K562 (cell line): ENCODE data around the gene PLP2. TPM values are rescaled to one million over a fixed set of nuclear protein-coding genes. Genes with fewer than 3 reads are reported as not detected.

Experiments used
- BCOR ChIP-seq: fragments of 450-650 bp; IDR thresholded peaks from 2 replicates; pipeline ENCODE4 v1.6.1; 2016
- ETS1 ChIP-seq: conservative IDR thresholded peaks from 2 replicates; pipeline ENCODE4 v1.6.1; 2011; ENCODE audit warnings: low read depth, mild to moderate bottlenecking, low read length; ENCODE audit not compliant: control insufficient read depth
- FOXK2 ChIP-seq, 2 experiments: fragments of 450-650 bp; IDR thresholded peaks in 1 of 2; conservative IDR thresholded peaks in 1 of 2; 2 replicates each; pipeline ENCODE4 v1.6.1; 2016; ENCODE audit warnings: low read depth in 2 of 2, mild to moderate bottlenecking in 1 of 2
- HMG20A ChIP-seq: fragments of 450-650 bp; formaldehyde crosslinking; conservative IDR thresholded peaks from 2 replicates; pipeline ENCODE4 v1.4.0; 2020; ENCODE audit warnings: mild to moderate bottlenecking, mixed read lengths
- HNRNPK ChIP-seq: fragments of 200-400 bp; formaldehyde crosslinking; IDR thresholded peaks from one replicate; pipeline ENCODE4 v1.6.1; 2018; ENCODE audit warnings: mild to moderate bottlenecking, low read depth, low read length; ENCODE audit not compliant: poor library complexity, severe bottlenecking
- NCOA2 ChIP-seq, 2 experiments: fragments of 450-650 bp; IDR thresholded peaks; 2 replicates each; pipeline ENCODE4 v1.6.1; 2018; ENCODE audit warnings: mild to moderate bottlenecking in 2 of 2, moderate library complexity in 1 of 2; ENCODE audit not compliant: partially characterized antibody in 2 of 2
- PHB2 ChIP-seq: fragments of 450-650 bp; IDR thresholded peaks from 2 replicates; pipeline ENCODE4 v1.6.1; 2017; ENCODE audit warnings: low read depth
- POLR2A ChIP-seq: fragments of 450-650 bp; conservative IDR thresholded peaks from 2 replicates; pipeline ENCODE4 v1.6.1; 2016
- PPARD ChIP-seq: fragments of 250-450 bp; sonication (Bioruptor Pico); IDR thresholded peaks from 2 replicates; pipeline ENCODE4 v1.8.0; 2022; ENCODE audit warnings: inconsistent platforms, mild to moderate bottlenecking, moderate library complexity
- RBFOX2 ChIP-seq: fragments of 200-400 bp; formaldehyde crosslinking; IDR thresholded peaks from 2 replicates; pipeline ENCODE4 v1.6.1; 2017; ENCODE audit warnings: low read depth, mild to moderate bottlenecking, low read length, moderate library complexity
- STAT5A ChIP-seq: IDR thresholded peaks from 2 replicates; pipeline ENCODE4 v1.6.1; 2012; ENCODE audit warnings: low read length, inconsistent platforms, borderline replicate concordance
- STAT6 ChIP-seq: sonication (generic); formaldehyde crosslinking; IDR thresholded peaks from 2 replicates; pipeline ENCODE4 v1.8.1; 2023; ENCODE audit warnings: mild to moderate bottlenecking, missing genetic modification reagents
- U2AF1 ChIP-seq: fragments of 200-400 bp; formaldehyde crosslinking; optimal IDR thresholded peaks from 2 replicates; pipeline ENCODE3; 2017; ENCODE audit warnings: mild to moderate bottlenecking, low read depth, low read length, moderate library complexity
- ZMIZ1 ChIP-seq, 2 experiments: fragments of 150-350 bp in 1 of 2; IDR thresholded peaks; 2 replicates each; pipeline ENCODE4 v1.6.1; 2012 to 2016; ENCODE audit warnings: low read depth in 2 of 2, low read length in 2 of 2, mild to moderate bottlenecking in 1 of 2, moderate library complexity in 1 of 2
- ZNF512 ChIP-seq: IDR thresholded peaks from 2 replicates; pipeline ENCODE4 v1.6.1; 2016; ENCODE audit warnings: missing genetic modification characterization, missing compliant biosample characterization
- ZNF589 ChIP-seq: fragments of 200-800 bp; sonication (Bioruptor generic); IDR thresholded peaks from 2 replicates; pipeline ENCODE4 v1.6.1; 2016; ENCODE audit warnings: low read depth, missing genetic modification characterization, missing compliant biosample characterization
- ZNF699 ChIP-seq: fragments of 250-450 bp; sonication (Bioruptor Pico); IDR thresholded peaks from 2 replicates; pipeline ENCODE4 v1.8.0; 2021; ENCODE audit warnings: mild to moderate bottlenecking, moderate library complexity; ENCODE audit not compliant: insufficient replicate concordance
- polyA plus RNA-seq, 8 experiments: library from polyadenylated mRNA; depleted of rRNA in 4 of 8; stranded (reverse) in 5 of 8; unstranded in 3 of 8; fragments of >200 nt; fragmentation: Nextera tagmentation in 2 of 8; fragmentation: Illumina TruSeq in 1 of 8; extraction: Ambion mirVana in 2 of 8; extraction: Trizol in 1 of 8; gene quantifications; 2 replicates each; pipeline versions ENCODE4 v1.2.1 to v1.2.3, GENCODE V29; 2011 to 2014; ENCODE audit warnings: inconsistent platforms in 1 of 8, missing spikeins in 1 of 8
- total RNA-seq, 7 experiments: library from RNA; depleted of rRNA in 6 of 7; stranded (reverse); fragments of >200 nt in 6 of 7; fragmentation: Illumina TruSeq in 2 of 7; extraction: Trizol in 2 of 7; gene quantifications; 2 replicates each; pipeline versions ENCODE4 v1.2.1 to v1.2.3, GENCODE V29; 2011 to 2021; ENCODE audit warnings: low replicate concordance in 1 of 7

PLP2 gene
- total and polyA plus RNA-seq, 9 of the 15 experiments (the other 6 are each of a cell fraction or from before 2014, with no cell fraction given): 34.7 to 236 (median 112) TPM

GRCh38 chrX:49166914-49167739 lies 4.6 kb upstream of the PLP2 start (continued):
- TF ChIP-seq STAT6 (CRISPR knock-in tag) (no peak), NCOA2 (IDR thresholded peaks at IDR 0.05; ENCODE audit: partially characterized antibody in 2 of 2) (no peak), PHB2 (no peak), BCOR (no peak), STAT5A (no peak), HMG20A (CRISPR knock-in tag) (no peak), ZNF512 (tag) (no peak), HNRNPK (no peak), PPARD (CRISPR knock-in tag) (no peak), ZNF699 (CRISPR knock-in tag) (no peak), U2AF1 (no peak), FOXK2 (conservative IDR thresholded peaks at IDR 0.05 in 1 of 2, IDR thresholded peaks at IDR 0.05 in 1 of 2; ENCODE audit: low read depth in 2 of 2) (no peak), ETS1 (peak; percentile 72; the same call in 1 of the 2 replicates), ZMIZ1 (IDR thresholded peaks at IDR 0.05; ENCODE audit: low read depth in 2 of 2, low read length in 2 of 2) (peak in 1 of 2 experiments; percentile 39; a peak in 1 of 4 replicates), POLR2A (peak; percentile 56), RBFOX2 (peak; percentile 83), ZNF589 (CRISPR knock-in tag) (peak; percentile 71; the same call in 1 of the 2 replicates)
